Mesendoderm (in vitro differentiated cells): ENCODE results near the gene PRKAB1.

Experiments used
- DNase-seq: peaks from one replicate; pipeline ENCODE4 v3.0.0; 2013
- H2AK5ac ChIP-seq: 2 replicates; pipeline ENCODE4 v1.6.1; 2013; ENCODE audit warnings: low read length, inconsistent platforms
- H2BK120ac ChIP-seq: 2 replicates; pipeline ENCODE4 v1.6.1; 2013; ENCODE audit warnings: low read depth, mild to moderate bottlenecking, low read length, moderate library complexity, mixed read lengths
- H2BK15ac ChIP-seq: replicated peaks from 2 replicates; pipeline ENCODE4 v1.6.1; 2013; ENCODE audit warnings: low read depth, mild to moderate bottlenecking, moderate library complexity
- H2BK5ac ChIP-seq: 2 replicates; pipeline ENCODE4 v1.6.1; 2013; ENCODE audit warnings: low read length, inconsistent platforms
- H3K18ac ChIP-seq: 2 replicates; pipeline ENCODE4 v1.6.1; 2013; ENCODE audit warnings: mild to moderate bottlenecking, low read length, mixed read lengths
- H3K23ac ChIP-seq: one replicate; pipeline ENCODE4 v1.6.1; 2013; ENCODE audit warnings: low read length
- H3K27ac ChIP-seq: 2 replicates; pipeline ENCODE4 v1.5.1; 2013; ENCODE audit warnings: low read depth, mild to moderate bottlenecking, inconsistent platforms, low read length, moderate library complexity
- H3K27me3 ChIP-seq: 2 replicates; pipeline ENCODE4 v1.6.1; 2013; ENCODE audit warnings: low read length, control low read depth, mild to moderate bottlenecking, inconsistent platforms; ENCODE audit not compliant: insufficient read depth, poor library complexity
- H3K36me3 ChIP-seq: 2 replicates; pipeline ENCODE4 v1.6.1; 2013; ENCODE audit warnings: low read length, inconsistent platforms; ENCODE audit not compliant: control insufficient read depth, insufficient read depth
- H3K4ac ChIP-seq: one replicate; pipeline ENCODE4 v1.6.1; 2013; ENCODE audit warnings: low read depth, mild to moderate bottlenecking, low read length, moderate library complexity
- H3K4me1 ChIP-seq: 2 replicates; pipeline ENCODE4 v1.6.1; 2013; ENCODE audit warnings: low read depth, low read length, inconsistent platforms; ENCODE audit not compliant: control insufficient read depth
- H3K4me2 ChIP-seq: 2 replicates; pipeline ENCODE4 v1.6.1; 2013; ENCODE audit warnings: low read length
- H3K4me3 ChIP-seq: 2 replicates; pipeline ENCODE4 v1.5.1; 2013; ENCODE audit warnings: mild to moderate bottlenecking, low read length
- H3K56ac ChIP-seq: one replicate; pipeline ENCODE4 v1.6.1; 2013; ENCODE audit warnings: low read length
- H3K79me1 ChIP-seq: 2 replicates; pipeline ENCODE4 v1.6.1; 2013; ENCODE audit warnings: low read length, inconsistent platforms
- H3K79me2 ChIP-seq: 2 replicates; pipeline ENCODE4 v1.6.1; 2013; ENCODE audit warnings: mild to moderate bottlenecking, low read length; ENCODE audit not compliant: control insufficient read depth, insufficient read depth
- H3K9ac ChIP-seq: 2 replicates; pipeline ENCODE4 v1.6.1; 2013; ENCODE audit warnings: low read length, inconsistent platforms
- H4K5ac ChIP-seq: one replicate; pipeline ENCODE4 v1.6.1; 2013; ENCODE audit warnings: low read length
- H4K8ac ChIP-seq: one replicate; pipeline ENCODE4 v1.6.1; 2013; ENCODE audit warnings: low read depth, mild to moderate bottlenecking, control low read depth, low read length, moderate library complexity
- WGBS: extraction: QIAGEN DNeasy Blood & Tissue Kit; methylation state at CpG from one replicate; pipeline ENCODE4 v1.1.7; 2013; ENCODE audit warnings: low lambda C conversion rate, missing lambda C conversion rate; ENCODE audit not compliant: insufficient coverage; ENCODE audit errors: extremely low coverage; 5-methylcytosine and 5-hydroxymethylcytosine counted together

The PRKAB1 gene

GRCh38 chr12:119671070-119671469 is 3.1 kb downstream of the PRKAB1 start:
- peaks cover 10% of the 10 kb centered on the region for H3K79me2 ChIP-seq
- H3K9ac ChIP-seq, result no peak overlapping the region
- H2BK15ac ChIP-seq, result no peak overlapping the region
- no peaks in the 10 kb centered on the region for H3K27me3 ChIP-seq
- H3K79me1 ChIP-seq, result peaks cover 10% of the 10 kb centered on the region
- H3K56ac ChIP-seq, result no peak overlapping the region
- no peak overlapping the region for H4K5ac ChIP-seq
- peaks cover 4% of the 10 kb centered on the region for H3K36me3 ChIP-seq
- H3K4me1 ChIP-seq, result peaks cover 4% of the 10 kb centered on the region
- H3K18ac ChIP-seq, result no peak overlapping the region
- no CpG with 5 or more reads among the region's 3 CpGs for WGBS
- no peak overlapping the region for H3K4me3 ChIP-seq
- no peak overlapping the region for H4K8ac ChIP-seq
- H3K4me2 ChIP-seq, result no peak overlapping the region
- H2AK5ac ChIP-seq, result no peak overlapping the region
- H2BK5ac ChIP-seq, result no peak overlapping the region
- no peak for DNase-seq
- H3K23ac ChIP-seq, result no peak overlapping the region
- no peak overlapping the region for H2BK120ac ChIP-seq
- no peak overlapping the region for H3K4ac ChIP-seq
- H3K27ac ChIP-seq, result no peak overlapping the region

DNA sequence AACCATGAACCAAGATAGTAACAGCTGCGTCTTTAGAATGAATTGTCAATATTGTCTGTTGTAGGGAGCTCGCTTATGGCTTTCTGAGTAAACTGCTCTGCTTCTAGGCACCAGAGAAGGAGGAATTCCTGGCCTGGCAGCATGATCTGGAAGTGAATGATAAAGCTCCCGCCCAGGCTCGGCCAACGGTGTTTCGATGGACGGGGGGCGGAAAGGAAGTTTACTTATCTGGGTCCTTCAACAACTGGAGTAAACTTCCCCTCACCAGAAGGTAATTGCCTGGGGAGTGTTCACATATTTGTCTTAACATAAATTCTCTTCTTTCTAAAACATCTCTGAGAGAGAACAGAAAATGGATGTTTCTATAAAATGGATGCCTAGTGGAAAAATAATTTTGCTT is 4.3 kb downstream of the PRKAB1 start:
- Histone ChIP-seq H4K8ac (no peak overlapping the region), H3K4me2 (no peak overlapping the region), H2BK120ac (no peak overlapping the region), H3K18ac (no peak overlapping the region), H3K4me3 (no peak overlapping the region), H3K23ac (no peak overlapping the region), H3K79me2 (peaks cover 10% of the 10 kb centered on the region), H2AK5ac (no peak overlapping the region), H3K4me1 (peaks cover 4% of the 10 kb centered on the region), H3K36me3 (peaks cover 9% of the 10 kb centered on the region), H4K5ac (no peak overlapping the region), H3K9ac (no peak overlapping the region), H3K79me1 (peaks cover 10% of the 10 kb centered on the region), H3K4ac (no peak overlapping the region), H3K27ac (no peak overlapping the region), H2BK5ac (no peak overlapping the region), H3K27me3 (no peaks in the 10 kb centered on the region), H2BK15ac (no peak overlapping the region), H3K56ac (no peak overlapping the region)
- whole genome bisulfite sequencing, result no CpG with 5 or more reads among the region's 8 CpGs
- DNase-seq, result no peak

DNA sequence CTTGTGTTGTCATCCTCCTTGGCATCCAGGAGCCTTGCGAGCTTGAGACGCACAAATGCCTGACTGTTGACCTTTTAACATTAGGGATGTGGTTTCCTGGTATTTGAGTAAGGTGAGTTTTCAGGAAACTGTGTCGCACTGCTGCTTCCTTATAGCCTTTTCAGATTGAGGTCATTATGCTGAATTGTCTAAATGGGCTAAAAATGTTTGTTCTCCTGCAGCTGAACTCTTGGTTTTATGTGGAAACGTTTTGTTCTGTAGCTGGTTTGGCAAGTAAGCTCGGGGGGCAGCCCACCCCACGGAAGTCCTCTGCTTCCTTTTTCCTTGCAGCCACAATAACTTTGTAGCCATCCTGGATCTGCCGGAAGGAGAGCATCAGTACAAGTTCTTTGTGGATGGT is 5.7 kb downstream of the PRKAB1 start:
- Histone ChIP-seq H3K4me2 (no peak overlapping the region), H3K4ac (no peak overlapping the region), H4K8ac (no peak overlapping the region), H2BK15ac (no peak overlapping the region), H3K4me1 (peaks cover 4% of the 10 kb centered on the region), H4K5ac (no peak overlapping the region), H3K56ac (no peak overlapping the region), H3K27me3 (no peaks in the 10 kb centered on the region), H2AK5ac (no peak overlapping the region), H3K4me3 (no peak overlapping the region), H3K27ac (no peak overlapping the region), H3K9ac (no peak overlapping the region), H3K36me3 (peaks cover 16% of the 10 kb centered on the region), H3K18ac (no peak overlapping the region), H3K79me1 (peaks cover 6% of the 10 kb centered on the region), H2BK120ac (no peak overlapping the region), H3K23ac (no peak overlapping the region), H2BK5ac (no peak overlapping the region), H3K79me2 (peaks cover 6% of the 10 kb centered on the region)
- no CpG with 5 or more reads among the region's 7 CpGs for WGBS
- no peak for DNase-seq

GRCh38 chr12:119674560-119674959 is 6.6 kb downstream of the PRKAB1 start:
- no peak overlapping the region for H2BK5ac ChIP-seq
- H3K4me1 ChIP-seq, result peaks cover 4% of the 10 kb centered on the region
- H3K4me3 ChIP-seq, result no peak overlapping the region
- H3K36me3 ChIP-seq, result peaks cover 16% of the 10 kb centered on the region
- no peak overlapping the region for H2BK120ac ChIP-seq
- no peak overlapping the region for H4K5ac ChIP-seq
- no peak overlapping the region for H2BK15ac ChIP-seq
- no peak overlapping the region for H4K8ac ChIP-seq
- H2AK5ac ChIP-seq, result no peak overlapping the region
- H3K79me1 ChIP-seq, result peaks cover 6% of the 10 kb centered on the region
- no peak overlapping the region for H3K23ac ChIP-seq
- DNase-seq, result no peak
- H3K18ac ChIP-seq, result no peak overlapping the region
- H3K9ac ChIP-seq, result no peak overlapping the region
- no peak overlapping the region for H3K4me2 ChIP-seq
- no peak overlapping the region for H3K4ac ChIP-seq
- peaks cover 4% of the 10 kb centered on the region for H3K79me2 ChIP-seq
- WGBS, result no CpG with 5 or more reads among the region's 4 CpGs
- H3K27ac ChIP-seq, result no peak overlapping the region
- H3K27me3 ChIP-seq, result no peaks in the 10 kb centered on the region
- H3K56ac ChIP-seq, result no peak overlapping the region

DNA sequence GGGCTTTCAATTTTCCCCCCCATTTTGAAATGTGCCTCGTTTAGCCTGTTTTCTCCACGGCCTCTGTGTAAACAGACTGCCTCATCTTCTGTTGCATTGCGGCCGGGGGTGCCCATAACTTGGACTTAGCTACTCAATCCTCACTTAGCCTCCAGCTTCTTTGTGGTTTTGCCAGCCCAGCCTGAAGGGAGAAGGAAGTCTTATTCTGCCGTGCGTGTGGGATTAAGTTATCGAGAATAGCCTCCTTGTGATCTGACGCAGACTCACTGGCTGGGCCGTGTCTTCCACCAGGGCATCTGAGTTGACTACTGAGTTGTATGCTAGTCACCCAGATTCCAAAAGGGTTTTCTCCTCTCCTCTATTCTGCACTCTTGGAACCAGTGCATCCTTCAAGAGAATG is 8.1 kb downstream of the PRKAB1 start:
- H2AK5ac ChIP-seq, result no peak overlapping the region
- H3K79me2 ChIP-seq, result no peaks in the 10 kb centered on the region
- no peak overlapping the region for H3K27ac ChIP-seq
- H3K36me3 ChIP-seq, result peaks cover 18% of the 10 kb centered on the region
- no peaks in the 10 kb centered on the region for H3K27me3 ChIP-seq
- H3K9ac ChIP-seq, result no peak overlapping the region
- no peak overlapping the region for H2BK120ac ChIP-seq
- no peak overlapping the region for H3K4me3 ChIP-seq
- no peak overlapping the region for H3K56ac ChIP-seq
- no peaks in the 10 kb centered on the region for H3K79me1 ChIP-seq
- no peak overlapping the region for H3K23ac ChIP-seq
- WGBS, result no CpG with 5 or more reads among the region's 9 CpGs
- no peak overlapping the region for H4K8ac ChIP-seq
- no peak for DNase-seq
- H3K18ac ChIP-seq, result no peak overlapping the region
- H2BK15ac ChIP-seq, result no peak overlapping the region
- H3K4me2 ChIP-seq, result no peak overlapping the region
- H3K4ac ChIP-seq, result no peak overlapping the region
- no peak overlapping the region for H2BK5ac ChIP-seq
- no peak overlapping the region for H4K5ac ChIP-seq
- no peaks in the 10 kb centered on the region for H3K4me1 ChIP-seq

- H3K36me3 ChIP-seq, result peaks cover 18% of the 10 kb centered on the region
- no CpG with 5 or more reads among the region's 13 CpGs for WGBS
Measured at GRCh38 chr12:119676573-119676972, 8.6 kb downstream of the PRKAB1 start.

More at GRCh38 chr12:119676573-119676972, 8.6 kb downstream of the PRKAB1 start:
- no peak for DNase-seq
- Histone ChIP-seq H3K79me2 (no peaks in the 10 kb centered on the region), H4K8ac (no peak overlapping the region), H4K5ac (no peak overlapping the region), H3K4me1 (no peaks in the 10 kb centered on the region), H3K56ac (no peak overlapping the region), H3K4ac (no peak overlapping the region), H3K79me1 (no peaks in the 10 kb centered on the region), H3K4me2 (no peak overlapping the region), H2AK5ac (no peak overlapping the region), H3K18ac (no peak overlapping the region), H2BK15ac (no peak overlapping the region), H3K23ac (no peak overlapping the region), H2BK120ac (no peak overlapping the region), H3K27me3 (no peaks in the 10 kb centered on the region), H3K9ac (no peak overlapping the region), H3K27ac (no peak overlapping the region), H3K4me3 (no peak overlapping the region), H2BK5ac (no peak overlapping the region)
